NCI-H82 treated with DMSO at 0.1 percent for 48 hours (cell line): ENCODE data around the gene PIP5K1B.

Experiments used
- DNase-seq: peaks from one replicate; lab custom pipeline; 2025; ENCODE audit not compliant: unreplicated experiment; lab: John Stamatoyannopoulos, UW

Gene PIP5K1B

DNA sequence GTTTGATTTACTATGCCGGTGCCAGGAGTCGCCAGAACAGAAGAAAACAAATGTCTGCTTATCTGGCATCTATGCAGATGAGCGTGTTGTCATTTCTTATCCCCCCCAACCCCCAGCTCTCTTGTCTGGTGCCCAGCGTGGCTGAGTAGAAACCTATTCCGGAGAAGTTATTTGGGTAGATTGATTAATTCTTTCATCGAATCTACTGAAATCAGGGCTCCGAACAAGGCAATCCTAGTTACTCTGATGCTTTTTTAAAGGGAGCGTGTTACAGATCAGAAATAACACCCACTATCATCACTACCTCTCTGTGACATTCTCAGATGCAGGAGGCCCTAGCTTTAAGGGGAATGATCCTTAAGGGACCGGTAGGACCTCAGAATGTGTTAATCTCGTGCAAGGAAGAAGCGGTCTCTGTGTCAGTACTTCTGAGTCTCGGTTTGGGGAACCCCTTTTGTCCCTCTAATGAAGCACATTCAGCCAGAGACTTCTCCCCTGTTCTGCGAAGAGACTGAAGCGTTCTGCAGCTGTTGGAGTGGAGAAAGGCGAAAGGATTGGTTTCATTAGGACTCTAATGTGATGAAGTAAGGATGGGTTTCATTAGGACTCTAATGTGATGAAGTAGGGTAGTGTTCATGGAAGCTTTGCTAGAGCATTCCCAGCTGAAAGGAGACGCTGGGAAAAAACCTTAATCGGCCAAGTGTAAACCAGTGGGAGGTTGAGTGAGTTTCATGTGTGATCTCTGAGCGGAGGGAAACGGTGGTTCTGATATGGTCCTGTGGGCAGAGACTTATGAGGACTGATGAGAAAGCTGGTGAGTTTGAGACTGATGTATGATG lies 1.5 kb downstream of the PIP5K1B start:
- DNase-seq, result no peak

DNA sequence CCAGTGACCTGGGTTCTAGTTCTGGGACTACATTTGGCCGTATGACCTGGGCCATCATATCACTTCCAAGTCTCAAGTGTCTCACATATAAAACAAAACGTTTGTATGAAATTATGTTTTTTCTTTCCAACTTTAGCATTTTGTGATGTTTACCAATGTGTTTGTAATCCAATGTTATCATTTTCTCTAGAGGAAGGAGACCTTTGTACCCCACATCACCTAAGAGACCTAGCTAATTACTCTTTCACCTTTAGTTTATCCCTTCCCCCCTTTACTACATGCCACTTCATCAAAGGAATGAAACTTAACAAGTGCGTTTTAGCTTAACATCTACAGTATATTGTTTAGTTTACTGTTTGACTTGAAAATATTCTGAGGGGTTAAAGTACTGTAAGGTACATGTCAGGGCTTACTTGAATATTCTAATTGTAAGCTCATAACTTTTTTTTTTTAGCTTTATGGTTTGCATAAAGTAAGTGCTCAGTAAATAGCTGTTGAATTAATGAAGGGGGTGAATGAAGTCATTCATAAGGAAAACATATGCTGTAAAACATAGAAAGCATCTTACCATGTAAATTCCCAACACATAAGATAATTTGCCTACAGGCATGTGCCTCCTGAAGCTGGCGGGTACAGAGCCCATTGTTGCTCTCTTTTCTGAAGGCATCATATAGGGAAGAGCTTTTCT lies 2.9 kb downstream of the PIP5K1B start:
- DNase-seq, result no peak

DNA sequence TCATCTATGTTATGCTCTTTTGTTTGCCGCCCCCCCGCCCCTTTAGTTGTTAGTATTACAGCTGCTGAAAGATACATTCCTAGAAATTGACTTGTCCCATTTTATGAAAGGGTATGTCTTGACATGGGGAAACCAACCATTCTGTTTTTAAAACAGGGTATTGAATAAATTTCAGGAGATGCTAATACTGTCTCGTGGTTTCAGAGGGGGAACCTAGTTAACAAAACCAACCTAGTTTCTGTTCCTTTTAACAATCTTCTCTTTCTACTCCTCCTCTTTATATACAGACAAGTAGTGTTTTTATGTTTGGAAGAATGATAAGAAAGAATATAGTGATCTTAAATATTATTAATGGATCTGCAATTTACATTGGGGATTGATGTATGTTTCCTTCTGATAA lies 3.5 kb downstream of the PIP5K1B start:
- DNase-seq, result no peak

DNA sequence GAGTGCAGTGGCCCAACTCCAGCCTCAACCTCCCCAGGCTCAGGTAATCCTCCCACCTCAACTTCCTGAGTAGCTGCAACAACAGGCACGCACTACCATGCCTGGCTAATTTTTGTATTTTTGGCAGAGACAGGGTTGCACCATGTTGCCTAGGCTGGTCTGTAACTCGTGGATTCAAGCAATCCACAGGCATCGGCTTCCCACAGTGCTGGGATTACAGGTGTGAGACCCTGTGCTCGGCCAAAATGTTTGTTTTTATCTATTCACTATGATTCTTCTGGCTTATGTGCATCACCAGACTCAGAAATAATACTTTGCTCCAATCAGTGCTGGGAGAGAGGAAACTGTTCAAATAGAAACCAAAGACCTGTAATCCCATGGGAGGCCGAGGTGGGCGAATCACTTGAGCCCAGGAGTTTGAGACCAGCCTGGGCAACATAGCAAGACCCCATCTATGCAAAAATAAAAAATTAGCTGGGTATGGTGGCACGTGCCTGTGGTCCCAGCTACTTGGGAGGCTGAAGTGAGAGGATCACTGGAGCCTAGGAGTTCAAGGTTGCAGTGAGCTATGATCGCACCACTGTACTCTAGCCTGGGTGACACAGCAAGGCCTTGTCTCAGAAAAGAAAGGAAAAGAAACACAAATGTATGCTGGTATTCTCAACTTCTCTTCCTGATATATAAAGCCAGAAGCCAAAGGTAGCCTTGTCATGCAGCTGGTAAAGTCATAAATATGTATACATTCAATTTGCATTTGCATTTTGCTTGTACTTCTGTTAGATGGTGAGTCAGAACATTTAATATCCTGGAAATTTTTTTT lies 4.5 kb downstream of the PIP5K1B start:
- no peak for DNase-seq

DNA sequence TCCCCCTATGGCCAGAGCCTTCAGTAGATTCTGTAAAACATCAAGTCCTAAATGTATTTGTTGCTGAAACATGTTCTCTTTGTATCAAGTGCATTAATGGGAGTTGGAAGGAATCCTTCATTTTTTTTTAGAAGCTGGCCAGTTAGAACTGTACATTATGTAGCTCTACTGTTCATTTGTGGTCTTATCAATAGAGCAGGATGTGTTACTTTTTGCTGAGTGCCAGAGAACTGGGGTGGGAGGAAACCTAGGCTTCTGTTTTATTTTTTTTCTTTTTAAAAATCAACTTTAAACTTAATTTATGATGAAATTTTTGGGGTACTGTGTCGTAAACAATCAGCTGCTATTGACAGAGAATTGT lies 5.1 kb downstream of the PIP5K1B start:
- DNase-seq, result no peak

DNA sequence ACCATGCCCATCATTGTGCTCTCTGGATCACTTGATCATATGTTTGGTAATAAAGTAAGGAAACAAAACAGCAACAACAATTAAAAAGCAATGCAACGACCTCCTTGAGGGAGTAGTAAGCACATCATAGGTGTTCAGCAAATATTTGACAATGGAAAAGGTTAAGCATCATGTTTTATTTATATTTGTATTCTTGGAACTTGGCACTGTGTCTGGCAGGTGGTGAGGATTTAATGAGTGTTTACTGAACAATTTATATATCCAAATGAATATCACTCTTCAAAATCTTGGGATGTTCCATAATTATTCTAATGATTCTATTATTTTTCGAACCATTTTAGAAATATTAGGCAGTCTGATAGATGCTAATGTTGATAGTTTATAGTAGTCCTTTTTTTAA lies 6.2 kb downstream of the PIP5K1B start:
- no peak for DNase-seq

DNA sequence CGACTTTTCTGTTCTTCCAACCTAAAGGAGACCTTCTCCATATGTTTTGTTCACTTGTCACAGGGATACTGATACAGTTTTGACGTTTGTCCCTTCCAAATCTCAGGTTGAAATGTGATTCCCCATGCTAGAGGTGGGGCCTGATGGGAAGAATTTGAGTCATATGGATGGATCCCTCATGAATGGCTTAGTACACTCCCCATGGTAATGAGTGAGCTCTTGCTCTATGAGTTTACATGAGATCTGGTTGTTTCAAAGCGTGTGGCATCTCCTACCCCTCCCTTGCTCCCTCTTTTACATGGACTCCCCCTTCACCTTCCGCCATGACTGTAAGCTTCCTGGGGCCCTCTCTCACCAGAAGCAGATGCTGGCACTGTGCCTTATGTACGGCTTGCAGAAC lies 6.9 kb downstream of the PIP5K1B start:
- DNase-seq, result no peak

DNA sequence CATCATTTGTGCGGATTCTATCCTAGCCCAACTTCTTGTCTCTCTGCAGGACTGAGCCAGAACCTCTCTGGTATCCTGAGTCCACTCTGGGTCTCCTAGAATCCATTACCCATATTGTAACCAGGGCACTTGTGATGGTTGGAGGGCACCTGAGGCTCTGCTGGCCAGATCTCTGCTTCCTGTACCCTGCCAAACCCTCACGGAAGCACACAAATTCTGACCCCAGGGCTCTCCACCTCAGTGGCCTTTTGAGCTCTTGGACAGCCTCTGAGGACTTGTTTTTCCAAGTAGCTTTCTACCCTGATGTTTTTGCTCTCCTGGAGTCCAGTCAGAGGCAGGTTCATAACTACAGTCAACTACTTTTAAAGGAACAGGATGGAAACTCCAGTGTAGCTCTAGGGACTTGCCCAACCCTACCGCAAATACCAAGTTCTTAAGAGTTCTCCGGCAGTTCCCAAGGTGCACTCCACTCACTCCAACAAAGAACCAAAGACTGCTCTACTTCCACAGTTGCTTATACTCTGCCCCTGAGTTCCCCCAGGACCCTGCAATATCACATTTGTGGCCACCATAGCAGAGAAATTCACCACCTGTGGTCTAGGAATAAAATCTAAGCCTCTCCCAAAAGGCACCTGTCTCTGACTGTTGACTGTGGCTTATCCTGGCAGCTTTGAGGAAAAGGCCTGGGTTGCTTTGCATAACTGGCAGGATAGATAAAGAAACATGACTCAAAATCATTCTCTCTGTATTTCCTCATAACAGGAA lies 9.6 kb downstream of the PIP5K1B start:
- no peak for DNase-seq

DNA sequence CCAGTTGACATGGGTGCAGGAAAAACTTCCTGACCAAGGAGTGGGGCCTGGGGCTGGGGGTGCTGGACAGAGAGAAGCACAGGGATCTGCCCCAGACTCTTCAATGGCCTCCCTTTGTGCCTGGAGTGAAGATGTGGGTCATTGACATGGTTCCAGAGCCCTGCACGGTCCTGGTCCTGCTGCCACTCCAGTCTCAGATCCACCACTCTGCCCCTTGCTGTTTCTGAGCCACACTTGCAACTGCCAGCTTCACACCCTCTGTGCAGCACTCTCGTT lies 10.1 kb downstream of the PIP5K1B start:
- no peak for DNase-seq

DNA sequence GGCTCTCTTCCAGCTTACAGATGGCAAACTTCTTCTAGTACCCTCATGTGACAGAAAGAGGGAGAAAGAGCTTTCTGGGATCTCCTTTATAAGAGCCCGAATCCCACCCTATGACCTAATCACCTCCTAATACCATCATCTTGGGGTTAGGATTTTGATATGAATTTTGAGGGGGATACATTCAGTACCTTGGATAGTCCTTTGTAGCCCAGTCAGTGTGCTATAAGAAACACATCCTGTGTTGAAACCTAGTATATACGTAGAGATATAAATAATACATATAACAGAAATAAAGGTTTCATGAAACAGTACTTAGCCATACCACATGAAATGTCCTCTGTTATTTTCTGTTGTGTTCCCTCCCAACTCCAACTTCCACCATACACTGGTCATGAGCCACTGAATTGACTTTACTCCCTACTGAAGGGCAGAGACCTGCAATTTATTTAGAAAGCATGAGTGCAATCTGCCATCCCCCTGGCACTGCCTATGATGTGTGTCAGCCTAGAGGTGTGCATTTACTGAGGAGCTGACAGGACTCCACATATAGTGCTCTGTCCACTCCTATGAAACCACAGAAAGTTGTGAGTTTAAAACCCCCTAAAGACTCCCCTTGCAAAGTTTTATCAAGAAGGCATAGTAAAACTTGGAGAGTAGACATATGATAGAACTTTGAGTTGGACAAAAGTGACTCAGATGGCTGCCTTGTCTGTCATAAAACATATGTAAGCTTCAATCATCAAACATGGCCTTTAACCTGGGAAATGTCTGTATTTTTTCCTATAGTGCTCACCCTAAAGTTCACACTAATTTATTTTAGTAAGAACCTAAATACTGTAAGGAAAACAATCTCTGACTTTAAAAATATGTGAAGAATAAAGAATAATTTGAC lies 12.8 kb downstream of the PIP5K1B start:
- no peak for DNase-seq

DNA sequence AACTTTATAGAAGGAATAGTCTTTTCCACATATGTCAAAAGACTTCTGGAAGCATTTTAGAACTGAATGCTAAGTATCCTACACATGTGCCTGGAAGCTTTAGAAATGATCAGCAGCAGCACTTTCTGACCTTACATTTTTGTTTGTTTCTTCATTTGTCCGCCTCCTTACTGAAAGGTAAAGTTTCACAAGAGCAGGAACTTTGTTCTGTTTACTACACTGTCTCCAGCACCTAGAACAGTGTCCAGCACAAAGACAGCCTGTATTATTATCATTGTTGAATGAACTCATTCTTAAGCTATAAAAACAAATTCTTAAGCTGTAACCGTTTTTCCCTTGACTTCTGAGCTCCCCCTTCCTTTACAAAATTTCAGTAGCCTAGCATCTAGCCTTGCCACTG lies 14.8 kb downstream of the PIP5K1B start:
- no peak for DNase-seq

DNA sequence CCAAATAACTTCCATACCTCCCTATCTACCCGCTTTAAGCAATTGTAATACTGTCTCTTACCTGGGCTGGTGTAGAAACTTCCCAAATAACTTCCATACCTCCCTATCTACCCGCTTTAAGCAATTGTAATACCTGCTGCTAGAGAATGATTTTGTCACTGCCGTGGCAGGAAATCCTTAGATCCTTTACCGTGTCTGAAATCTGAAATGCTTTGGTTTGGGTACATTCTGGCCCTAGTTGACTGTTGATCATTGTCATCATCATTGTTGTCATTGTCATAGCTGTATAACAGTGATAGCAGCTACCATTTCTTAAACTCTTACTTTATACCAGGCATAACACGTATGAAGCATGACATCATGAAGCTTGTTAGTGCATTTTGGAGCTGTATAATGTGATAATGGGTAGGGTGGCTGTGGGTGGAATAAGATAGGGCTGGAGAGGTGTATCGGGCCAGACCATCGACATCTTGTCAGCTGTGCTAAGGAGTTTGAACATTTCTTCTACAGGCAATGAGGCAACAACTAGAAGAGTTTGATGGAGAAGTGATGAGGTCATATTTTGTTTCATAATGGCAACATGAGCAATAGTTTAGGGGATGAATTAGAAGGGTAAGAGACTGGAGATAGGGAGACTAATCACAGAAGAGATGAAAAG lies 15.7 kb downstream of the PIP5K1B start:
- no peak for DNase-seq

DNA sequence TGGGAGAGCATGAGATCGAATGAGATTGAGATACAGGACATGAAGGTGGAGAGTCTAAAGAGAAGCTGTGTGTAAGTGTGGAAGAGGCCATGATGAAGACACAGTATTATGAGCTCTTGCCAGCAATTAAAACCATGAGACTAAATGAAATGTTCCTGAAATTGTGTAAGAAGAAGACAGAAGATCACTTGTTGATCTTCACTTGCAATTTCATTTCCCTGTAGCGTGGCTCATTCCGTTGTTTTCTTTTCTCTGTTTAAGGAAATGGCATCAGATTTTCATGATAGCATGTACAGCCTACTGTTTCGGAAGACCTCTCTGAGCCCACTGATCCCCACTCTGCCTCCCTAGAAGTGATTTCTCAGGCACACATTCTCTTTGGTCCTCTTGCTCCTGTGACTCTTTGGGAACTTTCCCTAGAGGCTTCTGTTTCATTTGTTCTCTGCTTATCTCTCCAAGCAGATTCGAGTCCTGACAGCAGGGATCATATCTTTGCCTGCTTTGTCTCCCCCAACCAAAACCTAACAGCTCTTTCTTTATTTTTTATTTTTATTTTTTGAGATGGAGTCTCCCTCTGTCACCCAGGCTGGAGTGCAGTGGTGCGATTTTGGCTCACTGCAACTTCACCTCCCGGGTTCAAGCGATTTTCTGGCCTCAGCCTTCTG lies 16.8 kb downstream of the PIP5K1B start:
- no peak for DNase-seq

DNA sequence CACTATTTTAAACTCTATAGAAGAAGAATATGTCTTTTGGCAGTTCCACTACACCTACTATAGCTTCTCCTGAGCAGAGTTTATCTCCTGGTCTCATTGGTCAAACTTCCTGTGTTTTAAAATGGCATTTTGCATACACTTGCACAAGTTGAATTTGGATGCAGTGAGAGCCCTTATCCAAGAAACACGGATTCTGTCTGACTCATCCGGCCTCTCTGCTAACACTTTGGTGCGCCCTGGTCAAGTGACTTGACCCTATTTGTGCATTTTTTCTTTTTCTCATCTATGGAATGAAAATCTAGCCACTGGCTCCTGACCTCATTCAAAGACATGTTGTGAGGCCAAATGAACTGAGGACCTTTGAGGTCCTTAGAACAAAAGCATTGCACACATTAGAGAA lies 20.0 kb downstream of the PIP5K1B start:
- DNase-seq, result no peak

DNA sequence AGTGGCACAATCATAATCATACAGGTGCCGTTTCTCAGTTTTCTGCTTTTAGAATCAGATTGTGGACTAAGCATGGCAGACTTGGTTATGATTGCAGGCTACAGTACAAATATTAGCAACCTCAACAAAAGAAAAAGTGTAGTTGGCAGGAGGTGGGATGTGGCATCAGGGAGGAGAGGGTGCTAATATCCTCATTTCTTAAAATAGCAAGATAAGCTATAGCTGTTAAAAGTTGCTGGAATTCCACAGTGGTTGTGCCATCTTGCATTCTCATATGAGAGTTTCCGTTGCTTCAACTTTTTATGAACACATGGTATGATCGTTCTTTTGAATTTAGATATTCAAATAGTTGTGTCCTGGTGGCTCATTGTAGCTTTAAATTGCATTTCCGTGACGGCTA lies 21.4 kb downstream of the PIP5K1B start:
- DNase-seq, result no peak

DNA sequence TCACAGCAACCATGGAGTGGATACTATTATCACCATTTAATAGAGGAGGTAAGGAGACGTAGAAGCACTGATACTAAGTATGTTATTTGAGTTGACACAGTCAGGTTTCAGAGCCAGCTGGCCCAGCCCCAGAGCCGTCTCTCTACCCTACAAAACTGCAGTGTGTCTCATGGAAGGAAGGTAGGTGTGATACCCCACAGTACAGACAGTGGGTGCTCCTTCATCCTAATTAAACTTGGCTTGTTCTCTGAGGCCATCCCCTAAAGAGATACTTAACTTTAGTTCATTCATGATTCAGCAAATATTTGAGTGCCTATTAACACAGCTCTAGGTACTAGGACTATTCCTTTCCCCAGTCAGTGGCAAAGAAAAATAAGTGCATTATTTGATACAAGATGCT lies 22.6 kb downstream of the PIP5K1B start:
- no peak for DNase-seq

DNA sequence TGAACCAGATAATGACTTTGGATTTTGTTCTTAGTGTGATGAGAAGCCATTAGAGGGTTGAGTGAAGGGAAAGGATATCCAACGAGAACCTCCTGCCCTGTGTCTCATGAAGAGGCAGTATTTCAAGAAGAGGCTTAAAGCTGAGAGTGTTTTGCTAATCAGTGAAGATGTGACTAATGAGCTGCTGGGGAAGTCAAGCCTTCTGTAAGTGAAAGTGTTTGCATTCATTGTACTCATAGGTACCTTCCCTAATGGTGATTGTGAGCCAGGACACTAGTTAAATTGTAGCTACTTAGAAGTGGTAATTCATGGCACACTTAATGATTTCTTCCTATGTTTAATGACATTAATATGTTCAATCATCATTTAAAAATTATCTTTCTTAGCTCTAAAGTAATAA lies 23.7 kb downstream of the PIP5K1B start:
- no peak for DNase-seq

DNA sequence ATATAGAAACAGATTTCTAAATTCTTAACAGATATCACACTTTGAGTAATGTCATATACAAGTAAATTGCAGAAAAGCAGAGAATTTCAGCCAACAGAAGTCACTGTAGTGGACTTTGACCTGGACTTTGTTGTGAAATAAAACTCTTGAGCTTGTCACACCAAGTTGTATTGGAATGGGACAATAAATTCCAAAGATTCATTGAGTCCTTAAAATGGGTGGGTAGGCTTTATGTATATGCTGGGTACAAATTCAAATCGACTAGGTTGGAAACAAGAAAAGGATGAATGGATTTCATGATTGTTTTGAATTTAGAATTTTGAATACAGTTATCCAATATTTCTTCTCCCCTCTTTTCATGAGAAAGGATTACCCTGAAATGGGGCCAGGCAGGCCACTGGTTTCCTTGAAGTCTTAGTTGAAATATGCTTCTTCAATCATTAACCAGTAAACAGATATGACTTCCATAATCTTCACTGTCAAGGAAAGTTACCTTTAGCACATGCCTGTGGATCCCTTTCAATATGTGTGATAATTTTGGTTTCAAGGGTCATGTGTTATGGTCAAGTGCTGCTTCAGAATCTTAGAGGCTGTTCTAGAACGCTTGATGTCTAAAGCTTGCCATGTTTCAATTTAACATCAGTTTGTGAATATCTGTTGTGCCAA lies 25.7 kb downstream of the PIP5K1B start:
- DNase-seq, result no peak

DNA sequence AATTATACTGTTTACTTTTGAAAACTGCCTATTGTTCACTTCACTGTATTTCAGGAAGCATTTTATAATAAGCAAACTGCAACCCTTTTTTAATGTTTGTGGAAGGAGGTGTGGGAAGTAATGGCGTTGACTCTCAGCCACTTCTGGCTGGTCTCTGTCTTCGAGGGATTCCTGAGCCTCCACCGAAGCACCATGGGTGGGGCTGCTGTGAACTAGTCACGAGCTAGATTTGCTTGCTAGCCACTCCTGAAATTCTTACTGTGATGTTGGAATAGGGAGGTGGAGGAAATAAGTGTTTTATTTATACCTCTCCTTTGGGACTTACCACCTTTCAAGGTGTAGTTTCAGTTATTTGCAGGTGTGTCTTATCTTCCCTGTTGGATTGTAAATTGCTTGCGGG lies 26.8 kb downstream of the PIP5K1B start:
- DNase-seq, result no peak
